ENCODE measurements around the gene RHPN2.

GRCh38 chr19:33098055-33098534 lies 33.4 kb upstream of the RHPN2 start:
- TF ChIP-seq SUZ12 (IDR thresholded peaks at IDR 0.05) (no peak), HDGF (IDR thresholded peaks at IDR 0.05; ENCODE audit: borderline replicate concordance) (no peak), FOXA1 (IDR thresholded peaks at IDR 0.05) (no peak), BHLHE40 (IDR thresholded peaks at IDR 0.05; ENCODE audit: borderline replicate concordance) (no peak), NFRKB (IDR thresholded peaks at IDR 0.05) (no peak), L3MBTL2 (conservative IDR thresholded peaks at IDR 0.05) (no peak), ZNF384 (IDR thresholded peaks at IDR 0.05) (no peak), FOXM1 (IDR thresholded peaks at IDR 0.05; ENCODE audit: borderline replicate concordance) (no peak), SP1 (IDR thresholded peaks at IDR 0.05) (no peak)
